Suppressor macrophage treated with lipopolysaccharide for 1 hour (primary cell): ENCODE data around the gene SCTR.
A peak's percentile ranks its signal among the peaks of the same experiment; 100 is the strongest.

Experiments used
- DNase-seq, 3 donors: peaks; one replicate each; pipeline ENCODE4 v3.0.0-alpha.2; 2020 to 2022

SCTR gene

GRCh38 chr2:119402645-119403560, 121.4 kb downstream of the SCTR start:
- peak; percentile 28 to 52 (median 39) for DNase-seq

GRCh38 chr2:119402106-119402505, 122.2 kb downstream of the SCTR start:
- no peak for DNase-seq

DNA sequence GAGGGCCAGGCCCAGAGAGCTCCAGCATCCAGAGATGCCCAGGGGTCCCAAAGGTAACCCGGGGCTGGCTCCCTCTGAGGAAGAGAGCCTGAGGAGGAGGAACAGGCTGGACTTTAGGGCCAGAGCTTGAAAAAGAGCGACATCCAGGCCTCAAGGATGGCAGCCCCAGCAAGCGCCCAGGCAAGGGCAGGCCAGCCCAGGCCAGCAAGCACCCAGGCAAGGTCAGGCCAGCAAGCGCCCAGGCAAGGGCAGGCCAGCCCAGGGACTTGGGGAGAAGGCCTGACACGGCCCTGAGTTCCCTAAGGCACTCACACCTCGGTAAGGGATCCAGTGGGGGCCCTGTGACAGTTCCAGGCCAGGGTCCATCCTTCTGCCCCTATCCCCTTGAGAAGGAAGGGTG, 127.1 kb downstream of the SCTR start:
- no peak for DNase-seq

- no peak for DNase-seq
Observed at GRCh38 chr2:119393971-119394748, 130.1 kb downstream of the SCTR start.
